ENCODE measurements around the gene PPP2R5C.

DNA sequence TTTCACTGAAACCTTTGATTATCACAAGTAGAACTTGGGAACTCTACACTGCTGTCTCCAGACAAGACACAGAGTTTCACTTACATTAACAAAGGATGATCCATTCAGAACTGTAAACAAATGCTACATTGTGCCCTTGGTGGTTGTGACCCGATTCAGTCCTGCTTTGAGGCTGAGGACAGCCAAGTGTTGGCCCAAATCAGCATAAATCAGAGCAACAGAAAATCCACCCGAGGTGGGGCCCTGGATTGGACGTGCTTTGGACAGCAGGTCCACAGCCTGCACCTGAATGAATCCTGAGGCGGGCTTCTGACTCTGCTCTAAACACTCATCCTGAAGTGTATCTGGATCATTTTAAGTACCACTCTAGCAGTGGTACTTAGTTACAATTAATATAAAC lies 68.8 kb downstream of the PPP2R5C start:
- TF ChIP-seq, protein P1, sequence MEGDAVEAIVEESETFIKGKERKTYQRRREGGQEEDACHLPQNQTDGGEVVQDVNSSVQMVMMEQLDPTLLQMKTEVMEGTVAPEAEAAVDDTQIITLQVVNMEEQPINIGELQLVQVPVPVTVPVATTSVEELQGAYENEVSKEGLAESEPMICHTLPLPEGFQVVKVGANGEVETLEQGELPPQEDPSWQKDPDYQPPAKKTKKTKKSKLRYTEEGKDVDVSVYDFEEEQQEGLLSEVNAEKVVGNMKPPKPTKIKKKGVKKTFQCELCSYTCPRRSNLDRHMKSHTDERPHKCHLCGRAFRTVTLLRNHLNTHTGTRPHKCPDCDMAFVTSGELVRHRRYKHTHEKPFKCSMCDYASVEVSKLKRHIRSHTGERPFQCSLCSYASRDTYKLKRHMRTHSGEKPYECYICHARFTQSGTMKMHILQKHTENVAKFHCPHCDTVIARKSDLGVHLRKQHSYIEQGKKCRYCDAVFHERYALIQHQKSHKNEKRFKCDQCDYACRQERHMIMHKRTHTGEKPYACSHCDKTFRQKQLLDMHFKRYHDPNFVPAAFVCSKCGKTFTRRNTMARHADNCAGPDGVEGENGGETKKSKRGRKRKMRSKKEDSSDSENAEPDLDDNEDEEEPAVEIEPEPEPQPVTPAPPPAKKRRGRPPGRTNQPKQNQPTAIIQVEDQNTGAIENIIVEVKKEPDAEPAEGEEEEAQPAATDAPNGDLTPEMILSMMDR (IDR thresholded peaks at IDR 0.05), result no peak
- TF ChIP-seq POLR2A (IDR thresholded peaks at IDR 0.05), result no peak
- peak in 1 of 4 donors; percentile 26 for TF ChIP-seq POLR2AphosphoS5 (IDR thresholded peaks at IDR 0.05)
- TF ChIP-seq EP300 (IDR thresholded peaks at IDR 0.05), result no peak
